Retinal pigment epithelial cell (primary cell): Measurements from ENCODE around the gene SLITRK1.
A peak's percentile ranks its signal among the peaks of the same experiment; 100 is the strongest.

Experiments
- DNase-seq: peaks from one replicate; pipeline ENCODE4 v3.0.0-alpha.2; 2010; ENCODE audit warnings: low read depth
- H3K4me3 ChIP-seq: 2 replicates; pipeline ENCODE4 v1.5.1; 2011; ENCODE audit warnings: mild to moderate bottlenecking, low read length, control low read depth, moderate library complexity
- TF ChIP-seq, protein P1 (sequence below): conservative IDR thresholded peaks from 2 replicates; pipeline ENCODE4 v1.5.1; 2011; ENCODE audit warnings: low read depth, low read length, control low read depth, inconsistent platforms

Gene SLITRK1

DNA sequence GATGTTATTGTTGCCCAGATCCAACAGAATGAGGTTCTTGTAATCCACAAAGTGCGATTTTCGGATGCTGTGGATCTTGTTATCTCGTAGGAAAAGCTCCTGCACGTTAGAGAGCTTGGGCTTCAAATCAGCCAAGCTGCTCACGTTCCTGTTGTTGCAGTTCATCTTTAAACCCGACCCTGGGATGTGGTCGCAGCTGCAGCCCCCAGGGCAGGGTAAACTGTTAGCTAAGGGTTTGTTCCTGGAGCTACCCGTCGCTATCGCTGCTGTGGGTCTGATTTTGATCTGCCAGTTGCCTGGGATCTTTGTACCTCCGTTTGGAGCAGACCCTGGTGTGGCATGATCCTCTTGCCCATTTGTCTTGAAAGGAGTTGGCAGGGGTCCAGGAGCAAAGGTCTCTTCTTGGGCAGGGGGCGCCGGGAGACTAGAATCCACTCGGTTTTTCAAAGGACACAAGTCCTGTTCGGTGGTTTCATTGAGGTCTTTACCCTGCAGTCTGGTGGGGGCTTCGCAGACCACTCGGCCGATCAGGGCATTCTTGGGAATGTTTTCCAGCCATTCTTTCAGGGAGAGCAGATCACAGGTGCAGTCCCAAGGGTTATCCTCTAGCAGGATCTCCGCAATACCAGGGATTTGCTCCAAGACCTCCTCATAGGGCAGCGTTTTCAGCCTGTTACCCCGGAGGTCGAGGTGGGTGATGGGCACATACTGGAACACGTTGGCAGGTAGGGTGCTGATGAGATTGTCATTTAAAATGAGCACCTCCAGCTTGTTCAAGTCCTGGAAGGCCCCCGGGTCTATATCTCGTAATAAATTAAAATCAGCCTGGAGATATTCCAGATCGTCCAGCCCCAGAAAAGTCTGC lies 1.8 kb downstream of the SLITRK1 start:
- no peak for DNase-seq
- H3K4me3 ChIP-seq, result peak overlapping the region; percentile 55
- TF ChIP-seq, protein P1, sequence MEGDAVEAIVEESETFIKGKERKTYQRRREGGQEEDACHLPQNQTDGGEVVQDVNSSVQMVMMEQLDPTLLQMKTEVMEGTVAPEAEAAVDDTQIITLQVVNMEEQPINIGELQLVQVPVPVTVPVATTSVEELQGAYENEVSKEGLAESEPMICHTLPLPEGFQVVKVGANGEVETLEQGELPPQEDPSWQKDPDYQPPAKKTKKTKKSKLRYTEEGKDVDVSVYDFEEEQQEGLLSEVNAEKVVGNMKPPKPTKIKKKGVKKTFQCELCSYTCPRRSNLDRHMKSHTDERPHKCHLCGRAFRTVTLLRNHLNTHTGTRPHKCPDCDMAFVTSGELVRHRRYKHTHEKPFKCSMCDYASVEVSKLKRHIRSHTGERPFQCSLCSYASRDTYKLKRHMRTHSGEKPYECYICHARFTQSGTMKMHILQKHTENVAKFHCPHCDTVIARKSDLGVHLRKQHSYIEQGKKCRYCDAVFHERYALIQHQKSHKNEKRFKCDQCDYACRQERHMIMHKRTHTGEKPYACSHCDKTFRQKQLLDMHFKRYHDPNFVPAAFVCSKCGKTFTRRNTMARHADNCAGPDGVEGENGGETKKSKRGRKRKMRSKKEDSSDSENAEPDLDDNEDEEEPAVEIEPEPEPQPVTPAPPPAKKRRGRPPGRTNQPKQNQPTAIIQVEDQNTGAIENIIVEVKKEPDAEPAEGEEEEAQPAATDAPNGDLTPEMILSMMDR, result no peak

DNA sequence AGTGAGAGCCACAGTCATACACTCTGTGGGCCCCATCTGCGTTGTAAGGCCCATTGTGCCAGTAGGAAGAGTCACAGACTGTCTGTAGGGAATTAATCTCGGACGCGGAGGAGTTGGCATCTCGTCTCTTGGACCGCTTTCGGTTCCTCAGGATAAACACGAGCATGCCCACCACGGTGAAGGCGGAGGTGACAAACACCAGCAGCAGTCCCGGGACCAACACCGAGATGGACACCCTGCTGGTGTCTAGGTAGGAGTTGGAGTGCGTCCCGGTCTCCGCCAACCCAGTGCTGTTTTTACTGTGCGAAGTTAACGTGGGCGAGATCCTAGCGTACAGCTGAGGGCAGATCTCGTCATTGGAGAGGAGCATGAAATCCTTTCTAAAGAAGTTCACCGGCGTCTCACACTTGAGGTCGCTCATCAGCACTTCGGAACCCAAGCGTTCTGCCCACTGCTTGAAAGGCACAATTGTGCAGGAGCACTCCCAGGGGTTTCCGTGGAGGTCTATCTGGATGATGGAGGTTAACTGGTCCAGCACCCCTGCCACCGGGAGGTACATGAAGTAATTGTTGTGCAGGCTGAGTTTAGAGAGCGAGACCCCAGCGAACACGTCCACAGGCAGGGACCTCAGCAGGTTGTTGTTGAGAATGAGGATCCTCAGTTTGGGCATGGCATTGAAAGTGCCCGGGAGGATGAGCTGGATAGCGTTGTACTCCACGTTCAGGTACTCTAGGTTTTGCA lies 2.7 kb downstream of the SLITRK1 start:
- H3K4me3 ChIP-seq, result peak overlapping the region; percentile 47
- no peak for DNase-seq
- TF ChIP-seq, protein P1, result no peak

DNA sequence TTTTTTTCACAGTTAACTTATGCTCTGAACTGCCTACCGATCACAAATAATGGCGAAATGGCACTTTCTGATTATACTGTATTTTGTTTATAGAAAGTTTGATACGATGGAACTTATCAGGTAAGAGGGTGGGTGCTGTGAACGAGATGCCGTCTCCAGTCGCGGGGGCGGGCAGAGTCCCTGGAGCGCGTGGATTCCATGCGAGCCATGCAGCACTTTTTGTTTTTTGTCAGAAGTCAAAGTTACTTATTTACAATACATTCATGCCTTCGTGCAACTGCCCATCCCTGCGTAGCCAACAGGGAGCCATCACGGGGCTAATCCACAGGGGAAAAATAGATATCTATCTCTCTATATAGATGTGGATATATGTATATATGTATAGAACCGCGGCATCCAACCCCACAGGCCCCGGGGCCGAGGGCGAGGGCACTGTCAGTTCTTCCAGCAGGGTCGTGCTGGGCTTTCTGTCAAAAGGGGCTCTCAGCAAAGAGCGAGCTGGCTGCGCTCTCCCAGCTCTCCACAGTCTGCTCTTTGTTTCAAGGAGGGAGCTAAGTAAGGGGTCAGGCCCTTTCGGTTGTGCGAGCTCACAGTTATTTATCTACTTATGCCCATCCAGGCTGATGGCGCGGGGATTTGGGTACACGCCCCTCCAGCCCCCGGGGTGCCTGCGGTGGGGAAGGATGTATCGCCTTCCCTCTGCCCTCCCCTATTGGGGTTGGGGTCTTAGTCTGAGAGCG lies 3.4 kb downstream of the SLITRK1 start:
- no peak for DNase-seq
- H3K4me3 ChIP-seq, result peak overlapping the region; percentile 47
- TF ChIP-seq, protein P1, result no peak

DNA sequence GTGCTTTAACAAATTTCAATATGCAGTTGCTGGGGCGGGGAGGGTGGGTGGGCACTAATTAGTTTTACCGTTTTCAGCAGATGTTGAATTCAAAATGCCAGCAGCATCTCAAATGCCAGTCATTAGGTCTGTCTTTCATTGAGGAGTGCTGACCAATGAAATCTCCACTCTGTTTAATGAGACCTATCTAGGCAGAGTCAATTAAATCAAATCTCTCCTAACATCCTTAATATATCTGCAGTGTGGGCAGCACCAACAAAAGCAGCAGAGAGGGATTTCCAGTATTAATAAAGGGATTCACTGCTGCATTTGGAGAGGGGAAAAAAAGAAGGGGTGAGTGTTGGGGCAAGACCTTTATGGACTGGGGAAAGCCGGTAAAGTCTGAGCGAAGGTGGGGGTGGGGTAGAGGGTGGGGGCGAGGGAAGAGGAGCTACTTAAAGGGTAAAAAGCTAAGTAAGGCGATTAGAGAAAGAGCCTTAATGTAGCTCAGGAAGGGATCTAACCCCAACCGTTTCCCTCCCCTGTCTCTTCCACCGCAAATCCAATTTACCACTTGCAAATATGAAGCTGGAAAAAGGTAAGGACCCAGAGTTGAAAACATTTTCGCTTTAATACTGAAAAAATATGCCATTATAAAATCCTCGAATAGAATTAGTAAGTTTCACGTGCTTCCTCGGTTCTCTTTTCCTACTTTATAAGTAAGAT lies 4.5 kb downstream of the SLITRK1 start:
- H3K4me3 ChIP-seq, result no peak overlapping the region
- TF ChIP-seq, protein P1, result no peak
- no peak for DNase-seq

DNA sequence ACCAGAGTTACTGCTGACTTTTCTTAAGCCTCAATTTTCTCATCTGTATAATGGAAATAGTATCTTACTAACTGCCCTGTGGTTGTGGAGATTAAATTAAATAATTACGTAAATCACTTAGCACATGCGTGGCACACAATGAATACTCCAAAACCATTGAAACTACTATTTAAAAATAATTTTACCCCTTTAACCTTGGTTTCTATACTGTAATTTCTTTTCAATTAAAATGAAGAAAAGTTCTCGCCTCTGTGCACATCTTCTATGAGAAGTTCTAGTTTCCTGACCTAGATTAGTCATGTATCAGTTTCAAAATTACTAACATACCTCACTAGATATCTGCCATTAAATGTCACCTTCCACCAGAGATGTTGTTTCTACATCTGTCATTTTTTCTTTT lies 5.7 kb downstream of the SLITRK1 start:
- TF ChIP-seq, protein P1, result no peak
- no peak for DNase-seq
- H3K4me3 ChIP-seq, result no peak overlapping the region

DNA sequence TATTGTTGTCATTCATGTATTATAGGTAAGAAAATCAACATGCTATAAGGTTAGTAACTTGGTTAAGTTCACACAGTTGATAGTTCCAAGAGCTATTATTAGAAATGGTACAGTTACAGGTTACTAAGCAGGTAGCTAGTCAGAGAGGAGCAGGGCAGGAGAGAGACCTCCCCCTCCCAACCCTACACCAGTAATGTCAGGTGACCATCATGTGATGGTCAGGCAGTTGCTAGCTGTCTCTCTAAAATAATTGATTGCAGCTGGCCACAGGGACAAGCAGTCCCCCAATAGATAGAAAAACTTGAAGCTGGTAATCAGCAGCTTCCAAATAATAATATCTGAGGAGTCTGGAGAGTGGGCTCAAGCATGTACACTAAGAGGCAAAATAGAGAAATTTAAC lies 14.6 kb downstream of the SLITRK1 start:
- TF ChIP-seq, protein P1, result no peak
- no peak overlapping the region for H3K4me3 ChIP-seq
- no peak for DNase-seq
